ENCODE data around the gene DTX3L.

DNA sequence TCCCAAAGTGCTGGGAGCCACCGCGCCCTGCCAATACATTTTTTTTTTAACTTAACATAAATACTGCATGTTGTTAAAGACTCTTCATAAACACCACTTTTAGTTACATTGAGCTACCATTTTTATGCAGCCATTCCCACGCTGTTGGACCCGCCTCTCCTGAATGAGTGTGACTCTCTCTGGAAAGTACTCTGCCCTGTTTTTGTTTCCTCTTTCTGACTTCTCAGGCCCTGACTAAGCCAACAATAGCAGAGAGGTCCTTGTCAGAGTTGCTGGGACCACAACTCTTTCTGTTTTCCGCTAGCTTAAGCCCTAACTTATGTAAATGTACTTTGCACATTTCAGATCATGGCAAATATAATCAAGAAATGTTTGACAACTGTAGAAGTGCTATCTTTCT lies 48.6 kb downstream of the DTX3L start:
- no peak for TF ChIP-seq POLR2A (IDR thresholded peaks at IDR 0.05)
- TF ChIP-seq, protein P1, sequence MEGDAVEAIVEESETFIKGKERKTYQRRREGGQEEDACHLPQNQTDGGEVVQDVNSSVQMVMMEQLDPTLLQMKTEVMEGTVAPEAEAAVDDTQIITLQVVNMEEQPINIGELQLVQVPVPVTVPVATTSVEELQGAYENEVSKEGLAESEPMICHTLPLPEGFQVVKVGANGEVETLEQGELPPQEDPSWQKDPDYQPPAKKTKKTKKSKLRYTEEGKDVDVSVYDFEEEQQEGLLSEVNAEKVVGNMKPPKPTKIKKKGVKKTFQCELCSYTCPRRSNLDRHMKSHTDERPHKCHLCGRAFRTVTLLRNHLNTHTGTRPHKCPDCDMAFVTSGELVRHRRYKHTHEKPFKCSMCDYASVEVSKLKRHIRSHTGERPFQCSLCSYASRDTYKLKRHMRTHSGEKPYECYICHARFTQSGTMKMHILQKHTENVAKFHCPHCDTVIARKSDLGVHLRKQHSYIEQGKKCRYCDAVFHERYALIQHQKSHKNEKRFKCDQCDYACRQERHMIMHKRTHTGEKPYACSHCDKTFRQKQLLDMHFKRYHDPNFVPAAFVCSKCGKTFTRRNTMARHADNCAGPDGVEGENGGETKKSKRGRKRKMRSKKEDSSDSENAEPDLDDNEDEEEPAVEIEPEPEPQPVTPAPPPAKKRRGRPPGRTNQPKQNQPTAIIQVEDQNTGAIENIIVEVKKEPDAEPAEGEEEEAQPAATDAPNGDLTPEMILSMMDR (IDR thresholded peaks at IDR 0.05): no peak
- no peak for TF ChIP-seq POLR2AphosphoS5 (IDR thresholded peaks at IDR 0.05)
- TF ChIP-seq EP300 (IDR thresholded peaks at IDR 0.05): no peak
